Activated CD4-positive, CD25-positive, alpha-beta regulatory T cell treated with anti-CD3 and anti-CD28 coated beads, Interleukin-2, amount 50 U/mL, for 24 hours (primary cell): Measurements from ENCODE around the gene LPAR6.
"Not testable (repeated sequence)": the region's sequence is repeated elsewhere in the genome, so short reads cannot be mapped to it uniquely, and the experiment has no call there.

Source experiments
- ATAC-seq, 2 donors: fragments of 150-1000 bp; cut with Tn5 transposase; one replicate each; pipeline ENCODE4 v1.10.0; 2021; ENCODE audit warnings: mild to moderate bottlenecking in 1 of 2, moderate library complexity in 1 of 2

LPAR6 gene

GRCh38 chr13:48412881-48413351 is at the start of gene LPAR6:
LPAR6 (minus strand) TSS chr13:48413113; CDS start chr13:48412423, 690 bp downstream.
- no peak for ATAC-seq

- ATAC-seq, result no peak
Measured at GRCh38 chr13:48457578-48458242, 44.8 kb upstream of the LPAR6 start.

- no peak for ATAC-seq
Measured at GRCh38 chr13:48456546-48456945, 43.6 kb upstream of the LPAR6 start.

- ATAC-seq, result not testable (repeated sequence)
Measured at GRCh38 chr13:48451196-48451595, 38.3 kb upstream of the LPAR6 start.

GRCh38 chr13:48449656-48450055 is 36.7 kb upstream of the LPAR6 start:
- no peak for ATAC-seq

GRCh38 chr13:48448959-48449614 is 36.2 kb upstream of the LPAR6 start:
- peak; percentile 48 to 53 for ATAC-seq

GRCh38 chr13:48448285-48448958 is 35.5 kb upstream of the LPAR6 start:
- ATAC-seq, result peak; percentile 66 to 72

- ATAC-seq, result no peak
Measured at GRCh38 chr13:48446464-48446863, 33.6 kb upstream of the LPAR6 start.

GRCh38 chr13:48443442-48444208 is 30.7 kb upstream of the LPAR6 start:
- ATAC-seq, result peak; percentile 50 to 55

GRCh38 chr13:48437371-48437770 is 24.5 kb upstream of the LPAR6 start:
- no peak for ATAC-seq

- no peak for ATAC-seq
Measured at GRCh38 chr13:48436661-48437288, 23.9 kb upstream of the LPAR6 start.

GRCh38 chr13:48434200-48434599 is 21.3 kb upstream of the LPAR6 start:
- ATAC-seq, result no peak

GRCh38 chr13:48431987-48432615 is 19.2 kb upstream of the LPAR6 start:
- ATAC-seq, result no peak

GRCh38 chr13:48431431-48431830 is 18.5 kb upstream of the LPAR6 start:
- no peak for ATAC-seq

- ATAC-seq, result no peak
Measured at GRCh38 chr13:48429886-48430285, 17.0 kb upstream of the LPAR6 start.

- ATAC-seq, result no peak
Measured at GRCh38 chr13:48429036-48429435, 16.1 kb upstream of the LPAR6 start.

- ATAC-seq, result peak in 1 of 2 donors; percentile 36
Measured at GRCh38 chr13:48426755-48427298, 13.9 kb upstream of the LPAR6 start.

GRCh38 chr13:48426052-48426451 is 13.1 kb upstream of the LPAR6 start:
- ATAC-seq, result no peak

GRCh38 chr13:48424212-48424611 is 11.3 kb upstream of the LPAR6 start:
- no peak for ATAC-seq

GRCh38 chr13:48422003-48422402 is 9.1 kb upstream of the LPAR6 start:
- not testable (repeated sequence) for ATAC-seq

- ATAC-seq, result peak in 1 of 2 donors; percentile 11
Measured at GRCh38 chr13:48415516-48415915, 2.6 kb upstream of the LPAR6 start.

GRCh38 chr13:48414501-48414900 is 1.6 kb upstream of the LPAR6 start:
- no peak for ATAC-seq
